Measurements from ENCODE around the gene CDHR5.
"Not testable (repeated sequence)": the region's sequence is repeated elsewhere in the genome, so short reads cannot be mapped to it uniquely, and the experiment has no call there.

Gene CDHR5

GRCh38 chr11:584287-584686 lies 40.5 kb downstream of the CDHR5 start:
- DNase-seq (ENCODE audit: low spot score): no peak

DNA sequence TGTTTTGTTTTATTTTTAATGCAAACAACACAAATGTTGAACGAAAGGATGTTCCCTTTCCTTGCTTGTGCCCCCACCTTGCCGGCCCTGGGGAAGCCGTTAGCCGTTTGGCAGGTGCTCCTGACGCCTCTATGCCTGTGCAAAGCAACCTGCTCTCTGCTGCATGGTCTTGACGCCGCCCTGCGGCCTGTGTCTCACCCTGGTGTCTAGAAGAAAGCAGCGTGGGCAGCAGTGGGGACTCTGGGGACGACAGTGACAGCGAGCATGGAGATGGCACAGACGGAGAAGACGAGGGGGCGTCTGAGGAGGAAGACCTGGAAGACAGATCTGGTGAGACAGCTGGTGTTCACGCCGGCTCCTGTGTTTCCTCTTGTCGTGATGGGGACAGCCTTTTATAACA lies 43.0 kb downstream of the CDHR5 start:
- no peak for DNase-seq (ENCODE audit: low spot score)

GRCh38 chr11:581342-581741 lies 43.4 kb downstream of the CDHR5 start:
- DNase-seq (ENCODE audit: low spot score): no peak

DNA sequence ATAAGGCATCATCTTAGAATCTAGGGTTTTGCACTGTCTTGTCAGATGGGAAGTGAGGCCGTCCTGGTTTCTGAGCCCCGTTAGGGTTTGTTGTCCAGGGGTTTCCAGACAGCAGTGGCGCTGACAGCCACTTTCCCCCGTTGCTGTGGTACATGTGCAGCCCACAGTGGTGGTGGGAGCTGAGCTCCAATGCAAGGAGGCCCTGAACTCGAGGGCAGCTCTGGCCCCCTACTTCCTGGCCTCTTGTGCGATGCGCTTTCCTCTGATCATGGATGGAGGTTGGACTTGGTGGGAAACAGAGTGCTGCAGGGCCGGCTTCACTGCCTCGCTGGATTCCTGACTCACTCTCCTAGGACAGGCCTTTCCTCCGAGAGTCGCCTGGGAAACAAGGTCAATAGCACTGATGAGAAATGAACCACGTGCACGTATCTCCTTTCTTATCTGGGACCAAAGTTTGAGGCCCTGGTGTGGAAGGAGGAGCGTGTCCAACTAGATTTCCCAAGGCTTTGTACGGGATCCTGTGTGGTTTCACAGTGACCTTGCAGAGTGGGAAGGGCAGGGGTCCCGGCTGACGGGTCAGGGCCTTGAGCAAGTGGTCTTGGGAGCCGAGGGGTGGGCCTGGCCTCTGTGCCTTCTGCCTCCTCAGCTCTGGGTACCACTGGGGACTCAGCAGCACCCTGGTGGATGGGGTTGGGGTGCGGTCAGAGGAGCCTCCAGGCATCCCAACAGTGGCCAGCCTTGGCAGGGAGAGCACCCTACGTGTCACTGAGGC lies 44.7 kb downstream of the CDHR5 start:
- DNase-seq (ENCODE audit: low spot score): no peak

- DNase-seq (ENCODE audit: low spot score): no peak
Observed at GRCh38 chr11:578276-579035, 46.3 kb downstream of the CDHR5 start.

DNA sequence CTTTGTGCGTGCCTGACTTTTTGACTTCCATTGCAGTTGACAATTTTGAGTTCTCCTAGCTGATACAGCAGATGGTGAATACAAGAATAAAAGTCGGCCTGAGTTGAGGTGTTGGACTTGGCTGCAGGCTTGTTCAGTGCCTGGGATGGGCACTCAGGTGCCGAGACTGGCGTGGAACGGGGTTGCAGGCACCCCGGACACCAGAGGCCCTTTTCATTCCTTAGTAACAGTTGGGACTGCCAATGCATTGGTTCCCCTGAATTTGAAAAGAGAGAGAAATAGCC lies 47.2 kb downstream of the CDHR5 start:
- DNase-seq (ENCODE audit: low spot score): no peak

DNA sequence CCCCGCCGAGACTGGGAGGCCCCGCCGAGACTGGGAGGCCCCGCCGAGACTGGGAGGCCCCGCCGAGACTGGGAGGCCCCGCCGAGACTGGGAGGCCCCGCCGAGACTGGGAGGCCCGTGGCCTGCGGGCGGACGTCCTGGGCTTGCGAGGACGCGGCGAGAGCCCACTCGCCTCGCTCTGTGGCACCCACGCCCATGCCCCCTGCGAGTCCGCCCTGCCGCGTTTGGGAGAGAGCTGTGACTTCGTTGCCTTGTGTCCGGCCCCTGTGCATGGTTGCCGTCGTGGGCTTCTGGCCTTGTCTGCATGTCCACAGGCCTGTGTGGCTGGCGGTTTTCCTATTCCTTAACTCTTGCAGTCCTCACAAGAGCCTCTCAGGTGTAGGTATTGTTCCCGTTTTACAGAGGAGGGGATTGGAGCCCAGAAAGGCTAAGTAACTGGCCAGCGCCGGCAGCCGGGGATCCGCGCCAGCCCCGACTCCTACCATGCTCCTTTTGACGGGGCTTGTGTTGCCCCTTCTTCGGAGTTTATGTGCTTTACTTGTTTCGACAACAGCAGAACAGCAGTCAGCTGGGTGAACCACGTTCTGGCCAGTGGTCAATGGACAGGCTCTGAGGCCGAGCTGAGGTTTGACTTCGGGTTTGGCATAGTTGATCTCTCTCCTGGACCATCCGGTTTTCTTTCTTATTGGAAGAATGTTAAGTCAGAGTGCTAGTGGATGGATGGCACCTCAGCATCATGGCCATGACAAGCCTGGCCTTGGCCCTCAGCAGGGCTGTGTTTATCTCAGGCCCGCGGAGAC lies 47.7 kb downstream of the CDHR5 start:
- no peak for DNase-seq (ENCODE audit: low spot score)

DNA sequence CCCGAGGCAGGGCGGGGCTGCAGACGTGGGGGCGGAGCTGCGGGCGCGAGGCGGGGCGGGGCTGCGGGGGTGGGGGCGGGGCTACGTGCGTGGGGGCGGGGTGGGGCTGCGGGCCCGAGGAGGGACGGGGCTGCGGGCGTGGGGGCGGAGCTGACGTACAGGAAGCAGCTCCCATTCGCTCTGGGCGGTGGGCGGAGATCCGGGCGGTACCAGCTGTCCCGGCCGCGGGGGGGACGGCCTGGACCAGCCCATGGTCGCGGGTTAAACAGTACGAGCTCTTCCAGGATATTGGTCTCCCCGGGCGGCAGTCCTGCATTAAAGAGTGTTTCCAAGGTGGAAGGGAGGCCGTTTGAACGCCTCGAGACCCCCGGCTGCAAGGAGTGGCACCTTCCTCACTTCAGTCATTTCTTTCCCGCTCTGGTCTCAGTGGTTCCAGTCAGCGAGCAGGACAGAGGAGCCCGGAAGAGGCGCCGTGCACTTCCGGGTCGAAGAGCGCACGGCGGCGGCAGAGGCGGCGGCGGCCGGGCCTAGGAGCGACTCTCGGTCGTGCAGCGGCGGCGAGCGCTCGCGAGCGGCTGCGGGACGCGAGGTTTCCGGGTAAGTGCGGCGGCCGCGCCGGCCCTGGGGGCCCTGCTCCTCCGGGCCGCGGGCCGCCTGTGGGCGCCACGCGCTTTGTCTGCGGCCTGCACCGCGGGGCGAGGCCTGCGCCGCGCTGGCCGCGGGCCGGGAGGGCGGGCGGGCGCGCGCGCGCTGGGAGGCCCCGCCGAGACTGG lies 48.6 kb downstream of the CDHR5 start, which contains the start of gene PHRF1:
Gene PHRF1, plus strand, starts transcription at position 475 of the 773 bp plus-strand sequence. CDS start 5,043 bp downstream, outside the sequence.
- DNase-seq (ENCODE audit: low spot score): peak; percentile 96

- peak; percentile 86 for DNase-seq (ENCODE audit: low spot score)
Observed at GRCh38 chr11:575313-575995, 49.3 kb downstream of the CDHR5 start.

GRCh38 chr11:574632-575312 lies 50.0 kb downstream of the CDHR5 start:
- no peak for DNase-seq (ENCODE audit: low spot score)

GRCh38 chr11:574031-574570 lies 50.7 kb downstream of the CDHR5 start:
- DNase-seq (ENCODE audit: low spot score): not testable (repeated sequence)

- no peak for DNase-seq (ENCODE audit: low spot score)
Observed at GRCh38 chr11:573146-573759, 51.5 kb downstream of the CDHR5 start.

GRCh38 chr11:571802-572185 lies 53.0 kb downstream of the CDHR5 start:
- DNase-seq (ENCODE audit: low spot score): no peak

GRCh38 chr11:569158-569885 lies 55.4 kb downstream of the CDHR5 start:
- no peak for DNase-seq (ENCODE audit: low spot score)

- DNase-seq (ENCODE audit: low spot score): peak; percentile 95
Observed at GRCh38 chr11:568306-569157, 56.2 kb downstream of the CDHR5 start.

- peak; percentile 46 for DNase-seq (ENCODE audit: low spot score)
Observed at GRCh38 chr11:567629-568292, 57.0 kb downstream of the CDHR5 start.

DNA sequence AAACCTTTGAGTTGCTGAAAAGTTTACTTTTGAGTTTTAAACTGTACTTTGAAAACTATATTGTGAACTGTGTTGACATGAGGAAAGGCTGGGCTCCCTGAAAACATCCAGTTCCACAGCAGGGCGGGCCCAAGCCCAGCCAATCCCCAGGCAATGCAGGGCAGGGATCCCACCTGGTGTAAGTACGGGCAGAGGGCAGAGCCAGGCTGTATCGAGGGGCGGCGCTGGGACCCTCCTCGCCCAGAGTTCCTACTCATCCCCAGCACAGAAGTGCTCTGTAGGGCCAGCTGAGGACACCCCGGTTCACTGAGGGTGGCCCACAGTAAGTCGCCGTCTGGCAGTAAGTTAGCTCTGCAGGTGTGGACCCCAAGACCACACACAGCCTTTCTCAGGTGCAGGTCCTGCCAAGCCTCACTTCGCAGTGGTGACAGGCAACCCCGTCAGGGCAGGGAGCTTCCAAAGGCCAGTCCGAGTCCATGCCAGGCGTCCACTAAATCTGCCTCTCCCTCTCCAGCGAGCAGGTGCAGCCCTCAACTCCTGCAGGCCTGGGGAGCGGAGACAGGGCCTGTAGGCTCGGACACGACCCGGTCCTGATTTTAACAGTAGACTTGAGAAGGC lies 57.6 kb downstream of the CDHR5 start:
- DNase-seq (ENCODE audit: low spot score): no peak

Measured in HuH-7 (cell line).